Astrocyte (in vitro differentiated cells and primary cell): ENCODE measurements around the gene NXN. TPM values are rescaled to one million over a fixed set of nuclear protein-coding genes. Genes with fewer than 3 reads are reported as not detected.
A peak's percentile ranks its signal among the peaks of the same experiment; 100 is the strongest.
"Not testable (repeated sequence)": the region's sequence is repeated elsewhere in the genome, so short reads cannot be mapped to it uniquely, and the experiment has no call there.

Experiments used
- DNase-seq: peaks from one replicate; pipeline ENCODE4 v3.0.0-alpha.2; 2010; ENCODE audit warnings: low read depth
- FAIRE-seq: peaks from 2 replicates; lab custom pipeline; 2011; peaks lifted over from hg19 to GRCh38; lab: Jason Lieb, UNC
- H2AFZ ChIP-seq: 2 replicates; pipeline ENCODE4 v1.6.0; 2012; ENCODE audit warnings: low read depth, low read length, inconsistent platforms
- H3K27ac ChIP-seq: 2 replicates; pipeline ENCODE4 v1.5.1; 2011; ENCODE audit warnings: low read depth, low read length, inconsistent platforms
- H3K27me3 ChIP-seq: 2 replicates; pipeline ENCODE4 v1.6.0; 2011; ENCODE audit warnings: low read length, inconsistent platforms; ENCODE audit not compliant: insufficient read depth
- H3K36me3 ChIP-seq: 2 replicates; pipeline ENCODE4 v1.5.1; 2011; ENCODE audit warnings: low read length, inconsistent platforms; ENCODE audit not compliant: insufficient read depth
- H3K4me1 ChIP-seq: 2 replicates; pipeline ENCODE4 v1.5.1; 2011; ENCODE audit warnings: low read length, inconsistent platforms; ENCODE audit not compliant: insufficient read depth
- H3K4me2 ChIP-seq: 2 replicates; pipeline ENCODE4 v1.6.0; 2012; ENCODE audit warnings: low read length, inconsistent platforms
- H3K4me3 ChIP-seq: 2 replicates; pipeline ENCODE4 v1.5.1; 2011; ENCODE audit warnings: low read depth, mild to moderate bottlenecking, low read length, inconsistent platforms; ENCODE audit not compliant: insufficient read depth
- H3K79me2 ChIP-seq: 2 replicates; pipeline ENCODE4 v1.6.0; 2012; ENCODE audit warnings: mild to moderate bottlenecking, low read length, inconsistent platforms; ENCODE audit not compliant: insufficient read depth
- H3K9ac ChIP-seq: 2 replicates; pipeline ENCODE4 v1.6.0; 2012; ENCODE audit warnings: mild to moderate bottlenecking, low read length, inconsistent platforms
- H3K9me3 ChIP-seq: 2 replicates; pipeline ENCODE4 v1.5.1; 2012; ENCODE audit warnings: low read depth, mild to moderate bottlenecking, low read length, inconsistent platforms; ENCODE audit not compliant: insufficient read depth
- H4K20me1 ChIP-seq: 2 replicates; pipeline ENCODE4 v1.6.0; 2012; ENCODE audit warnings: low read length, inconsistent platforms; ENCODE audit not compliant: insufficient read depth
- H3K27ac Mint-ChIP-seq: one replicate; pipeline ENCODE4 v1.8.0; 2021; ENCODE audit warnings: mild to moderate bottlenecking, mixed read lengths; ENCODE audit not compliant: unreplicated experiment
- H3K27me3 Mint-ChIP-seq: one replicate; pipeline ENCODE4 v1.8.0; 2021; ENCODE audit warnings: low read depth, mixed read lengths; ENCODE audit not compliant: unreplicated experiment
- H3K36me3 Mint-ChIP-seq: one replicate; pipeline ENCODE4 v1.8.0; 2021; ENCODE audit warnings: low read depth, mixed read lengths; ENCODE audit not compliant: unreplicated experiment
- H3K4me1 Mint-ChIP-seq: one replicate; pipeline ENCODE4 v1.8.0; 2021; ENCODE audit warnings: low read depth, mixed read lengths; ENCODE audit not compliant: unreplicated experiment
- H3K4me3 Mint-ChIP-seq: one replicate; pipeline ENCODE4 v1.8.0; 2021; ENCODE audit warnings: mild to moderate bottlenecking, moderate library complexity, mixed read lengths; ENCODE audit not compliant: unreplicated experiment
- H3K9me3 Mint-ChIP-seq: one replicate; pipeline ENCODE4 v1.8.0; 2021; ENCODE audit warnings: mild to moderate bottlenecking, mixed read lengths; ENCODE audit not compliant: unreplicated experiment
- EZH2 ChIP-seq: IDR thresholded peaks from 2 replicates; pipeline ENCODE4 v1.6.1; 2012; ENCODE audit warnings: mild to moderate bottlenecking, low read length, inconsistent platforms; ENCODE audit not compliant: insufficient read depth
- total RNA-seq: library from RNA; stranded (reverse); gene quantifications from 2 replicates; pipeline ENCODE4 v1.2.1, GENCODE V29; 2021
- TF ChIP-seq, protein P1 (sequence below): IDR thresholded peaks from 2 replicates; pipeline ENCODE4 v1.5.1; 2011; ENCODE audit warnings: low read depth, mild to moderate bottlenecking, inconsistent platforms, low read length, moderate library complexity; ENCODE audit not compliant: insufficient read depth

Gene NXN
- total RNA-seq, 1 donor from 2014 or later: 104 TPM

DNA sequence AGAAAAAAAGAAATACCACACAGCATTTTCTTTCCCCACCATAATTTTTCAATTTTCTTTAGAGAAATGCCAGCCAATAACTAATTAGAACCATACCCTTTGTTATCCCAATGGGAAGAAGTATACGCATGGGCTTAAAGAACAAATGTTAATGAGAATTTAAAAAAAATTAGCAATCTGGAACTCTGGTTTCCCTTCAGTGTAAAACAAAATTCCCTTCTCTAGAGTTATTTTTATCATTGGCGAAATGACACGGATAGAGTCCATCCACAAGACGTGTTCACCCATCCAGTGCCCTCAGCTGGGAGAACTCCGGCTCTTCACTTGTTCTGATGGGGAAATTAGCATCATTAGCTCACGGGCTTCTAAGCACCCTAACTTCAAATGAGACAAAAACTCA lies 3.3 kb downstream of the NXN start:
- Histone ChIP-seq H3K27ac (no peak overlapping the region), H3K27me3 (no peaks in the 10 kb centered on the region), H3K4me1 (peaks cover 22% of the 10 kb centered on the region), H3K9ac (no peak overlapping the region), H4K20me1 (peaks cover 63% of the 10 kb centered on the region), H3K4me3 (no peak overlapping the region), H3K9me3 (no peaks in the 10 kb centered on the region), H3K36me3 (no peaks in the 10 kb centered on the region), H2AFZ (no peak overlapping the region), H3K79me2 (peaks cover 72% of the 10 kb centered on the region), H3K4me2 (peak overlapping the region; percentile 93)
- Mint-ChIP-seq H3K27me3 (no peaks in the 10 kb centered on the region), H3K36me3 (peaks cover 2% of the 10 kb centered on the region), H3K27ac (no peak overlapping the region), H3K4me3 (peak overlapping the region; percentile 97), H3K9me3 (no peaks in the 10 kb centered on the region), H3K4me1 (peaks cover 29% of the 10 kb centered on the region)
- no peak for TF ChIP-seq EZH2
- TF ChIP-seq, protein P1, sequence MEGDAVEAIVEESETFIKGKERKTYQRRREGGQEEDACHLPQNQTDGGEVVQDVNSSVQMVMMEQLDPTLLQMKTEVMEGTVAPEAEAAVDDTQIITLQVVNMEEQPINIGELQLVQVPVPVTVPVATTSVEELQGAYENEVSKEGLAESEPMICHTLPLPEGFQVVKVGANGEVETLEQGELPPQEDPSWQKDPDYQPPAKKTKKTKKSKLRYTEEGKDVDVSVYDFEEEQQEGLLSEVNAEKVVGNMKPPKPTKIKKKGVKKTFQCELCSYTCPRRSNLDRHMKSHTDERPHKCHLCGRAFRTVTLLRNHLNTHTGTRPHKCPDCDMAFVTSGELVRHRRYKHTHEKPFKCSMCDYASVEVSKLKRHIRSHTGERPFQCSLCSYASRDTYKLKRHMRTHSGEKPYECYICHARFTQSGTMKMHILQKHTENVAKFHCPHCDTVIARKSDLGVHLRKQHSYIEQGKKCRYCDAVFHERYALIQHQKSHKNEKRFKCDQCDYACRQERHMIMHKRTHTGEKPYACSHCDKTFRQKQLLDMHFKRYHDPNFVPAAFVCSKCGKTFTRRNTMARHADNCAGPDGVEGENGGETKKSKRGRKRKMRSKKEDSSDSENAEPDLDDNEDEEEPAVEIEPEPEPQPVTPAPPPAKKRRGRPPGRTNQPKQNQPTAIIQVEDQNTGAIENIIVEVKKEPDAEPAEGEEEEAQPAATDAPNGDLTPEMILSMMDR: no peak
- FAIRE-seq: no peak
- DNase-seq: no peak

DNA sequence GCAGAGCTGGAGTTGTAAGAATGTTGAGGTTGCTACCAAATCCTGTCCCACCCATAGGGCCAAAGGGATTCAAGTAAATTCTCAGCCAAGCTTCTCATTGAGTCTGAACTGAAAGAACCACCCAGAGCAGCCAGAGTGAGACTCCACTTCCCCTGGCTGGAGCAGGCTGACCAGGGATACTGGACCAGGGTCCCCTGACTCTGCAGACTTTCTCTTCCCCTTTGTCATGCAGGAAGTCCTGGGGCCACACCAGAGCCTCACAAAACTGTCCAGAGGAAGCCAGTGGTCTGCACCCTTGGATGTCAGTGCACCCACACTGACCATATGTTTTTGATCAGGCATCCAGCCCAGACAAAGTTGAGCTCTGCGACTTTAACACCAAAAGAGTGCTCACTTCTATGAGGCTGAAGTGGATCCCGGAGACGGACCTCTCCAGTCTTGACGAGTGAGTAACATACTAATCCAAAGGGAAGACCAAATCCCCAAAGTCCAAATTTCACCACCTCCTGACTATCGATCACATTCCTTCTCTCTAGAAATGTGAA lies 4.1 kb downstream of the NXN start:
- H3K36me3 Mint-ChIP-seq: peaks cover 3% of the 10 kb centered on the region
- DNase-seq: no peak
- no peaks in the 10 kb centered on the region for H3K9me3 ChIP-seq
- H3K4me1 ChIP-seq: peaks cover 22% of the 10 kb centered on the region
- peaks cover 72% of the 10 kb centered on the region for H4K20me1 ChIP-seq
- no peak overlapping the region for H3K4me3 ChIP-seq
- H3K4me2 ChIP-seq: peak overlapping the region; percentile 42
- peaks cover 81% of the 10 kb centered on the region for H3K79me2 ChIP-seq
- FAIRE-seq: peak; percentile 47
- no peaks in the 10 kb centered on the region for H3K27me3 Mint-ChIP-seq
- H3K4me3 Mint-ChIP-seq: peak overlapping the region; percentile 67
- no peak overlapping the region for H3K9ac ChIP-seq
- TF ChIP-seq EZH2: no peak
- TF ChIP-seq, protein P1: no peak
- no peak overlapping the region for H3K27ac ChIP-seq
- no peak overlapping the region for H2AFZ ChIP-seq
- H3K9me3 Mint-ChIP-seq: no peaks in the 10 kb centered on the region
- H3K4me1 Mint-ChIP-seq: peaks cover 29% of the 10 kb centered on the region
- no peaks in the 10 kb centered on the region for H3K27me3 ChIP-seq
- H3K27ac Mint-ChIP-seq: peak overlapping the region; percentile 58
- no peaks in the 10 kb centered on the region for H3K36me3 ChIP-seq

DNA sequence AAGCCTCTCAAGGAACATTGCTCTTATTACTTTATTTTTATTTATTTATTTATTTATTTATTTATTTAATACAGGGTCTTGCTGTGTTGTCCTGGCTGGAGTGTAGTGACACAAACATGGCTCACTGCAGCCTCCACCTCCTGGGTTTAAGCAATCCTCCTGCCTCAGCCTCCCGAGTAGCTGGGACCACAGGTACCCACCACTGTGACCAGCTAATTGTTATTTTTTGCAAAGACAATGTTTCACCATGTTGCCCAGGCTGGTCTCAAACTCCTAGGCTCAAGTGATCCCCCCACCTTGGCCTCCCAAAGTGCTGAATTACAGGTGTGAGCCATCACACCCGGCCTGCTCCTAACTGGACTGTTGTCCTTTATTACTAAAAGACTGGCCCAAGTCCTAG lies 4.8 kb downstream of the NXN start:
- peak overlapping the region; percentile 58 for H3K27ac Mint-ChIP-seq
- not testable (repeated sequence) for H3K27ac ChIP-seq, DNase-seq, H3K36me3 ChIP-seq, FAIRE-seq, H3K36me3 Mint-ChIP-seq, H3K9me3 Mint-ChIP-seq, H3K4me3 ChIP-seq, H3K4me3 Mint-ChIP-seq, H3K9ac ChIP-seq, H3K27me3 ChIP-seq, H3K9me3 ChIP-seq, H2AFZ ChIP-seq, H3K27me3 Mint-ChIP-seq
- Histone ChIP-seq H3K79me2 (peaks cover 87% of the 10 kb centered on the region), H3K4me2 (peak overlapping the region; percentile 42), H4K20me1 (peaks cover 79% of the 10 kb centered on the region), H3K4me1 (peaks cover 20% of the 10 kb centered on the region)
- peaks cover 33% of the 10 kb centered on the region for H3K4me1 Mint-ChIP-seq
